Measurements from ENCODE around the gene NRG3.
"Not testable (repeated sequence)": the region's sequence is repeated elsewhere in the genome, so short reads cannot be mapped to it uniquely, and the experiment has no call there.

The NRG3 gene

GRCh38 chr10:82340166-82340565 lies 465.2 kb downstream of the NRG3 start:
- no peak for DNase-seq (ENCODE audit: low read depth, low spot score)
- H3K27ac ChIP-seq: no peak overlapping the region

GRCh38 chr10:82349590-82349989 lies 474.6 kb downstream of the NRG3 start:
- not testable (repeated sequence) for DNase-seq (ENCODE audit: low read depth, low spot score); H3K27ac ChIP-seq

GRCh38 chr10:82353381-82353780 lies 478.4 kb downstream of the NRG3 start:
- DNase-seq (ENCODE audit: low read depth, low spot score): no peak
- H3K27ac ChIP-seq: no peak overlapping the region

GRCh38 chr10:82358486-82359099 lies 483.6 kb downstream of the NRG3 start:
- H3K27ac ChIP-seq: no peak overlapping the region
- no peak for DNase-seq (ENCODE audit: low read depth, low spot score)

GRCh38 chr10:82361256-82361655 lies 486.3 kb downstream of the NRG3 start:
- no peak for DNase-seq (ENCODE audit: low read depth, low spot score)
- H3K27ac ChIP-seq: no peak overlapping the region

- no peak for DNase-seq (ENCODE audit: low read depth, low spot score)
- H3K27ac ChIP-seq: no peak overlapping the region
Measured at GRCh38 chr10:82377608-82378007, 502.6 kb downstream of the NRG3 start.

- no peak overlapping the region for H3K27ac ChIP-seq
- no peak for DNase-seq (ENCODE audit: low read depth, low spot score)
Measured at GRCh38 chr10:82378146-82378545, 503.2 kb downstream of the NRG3 start.

- no peak for DNase-seq (ENCODE audit: low read depth, low spot score)
- H3K27ac ChIP-seq: no peak overlapping the region
Measured at GRCh38 chr10:82383350-82383749, 508.4 kb downstream of the NRG3 start.

- no peak for DNase-seq (ENCODE audit: low read depth, low spot score)
- no peak overlapping the region for H3K27ac ChIP-seq
Measured at GRCh38 chr10:82390866-82391658, 516.1 kb downstream of the NRG3 start.

GRCh38 chr10:82391971-82392370 lies 517.0 kb downstream of the NRG3 start:
- DNase-seq (ENCODE audit: low read depth, low spot score): no peak
- no peak overlapping the region for H3K27ac ChIP-seq

- no peak overlapping the region for H3K27ac ChIP-seq
- DNase-seq (ENCODE audit: low read depth, low spot score): no peak
Measured at GRCh38 chr10:82392533-82392932, 517.5 kb downstream of the NRG3 start.

- H3K27ac ChIP-seq: no peak overlapping the region
- DNase-seq (ENCODE audit: low read depth, low spot score): no peak
Measured at GRCh38 chr10:82394122-82394521, 519.1 kb downstream of the NRG3 start.

GRCh38 chr10:82394987-82395386 lies 520.0 kb downstream of the NRG3 start:
- no peak overlapping the region for H3K27ac ChIP-seq
- DNase-seq (ENCODE audit: low read depth, low spot score): no peak

GRCh38 chr10:82396886-82397285 lies 521.9 kb downstream of the NRG3 start:
- H3K27ac ChIP-seq: no peak overlapping the region
- no peak for DNase-seq (ENCODE audit: low read depth, low spot score)

GRCh38 chr10:82397854-82398253 lies 522.9 kb downstream of the NRG3 start:
- no peak overlapping the region for H3K27ac ChIP-seq

GRCh38 chr10:82399850-82400249 lies 524.9 kb downstream of the NRG3 start:
- DNase-seq (ENCODE audit: low read depth, low spot score): no peak

More at GRCh38 chr10:82397854-82398253, 522.9 kb downstream of the NRG3 start:
- DNase-seq (ENCODE audit: low read depth, low spot score): no peak

GRCh38 chr10:82400841-82401240 lies 525.8 kb downstream of the NRG3 start:
- no peak overlapping the region for H3K27ac ChIP-seq
- DNase-seq (ENCODE audit: low read depth, low spot score): no peak

More at GRCh38 chr10:82399850-82400249, 524.9 kb downstream of the NRG3 start:
- no peak overlapping the region for H3K27ac ChIP-seq

- H3K27ac ChIP-seq: no peak overlapping the region
- DNase-seq (ENCODE audit: low read depth, low spot score): no peak
Measured at GRCh38 chr10:82402906-82403401, 528.0 kb downstream of the NRG3 start.

GRCh38 chr10:82409671-82410070 lies 534.7 kb downstream of the NRG3 start:
- DNase-seq (ENCODE audit: low read depth, low spot score): no peak
- no peak overlapping the region for H3K27ac ChIP-seq

GRCh38 chr10:82411416-82411815 lies 536.4 kb downstream of the NRG3 start:
- H3K27ac ChIP-seq: no peak overlapping the region
- no peak for DNase-seq (ENCODE audit: low read depth, low spot score)

GRCh38 chr10:82420001-82420400 lies 545.0 kb downstream of the NRG3 start:
- DNase-seq (ENCODE audit: low read depth, low spot score): no peak
- no peak overlapping the region for H3K27ac ChIP-seq

- DNase-seq (ENCODE audit: low read depth, low spot score): no peak
- H3K27ac ChIP-seq: no peak overlapping the region
Measured at GRCh38 chr10:82429302-82429701, 554.3 kb downstream of the NRG3 start.

All from epithelial cell of prostate (primary cell).